ENCODE measurements around the gene PROCR. TPM values are rescaled to one million over a fixed set of nuclear protein-coding genes. Genes with fewer than 3 reads are reported as not detected.

Gene PROCR
- total and polyA plus RNA-seq, 4 donors, result 3.7 to 7.6 (median 6.0) TPM

Small RNA genes within 50 kb of the gene (small RNA-seq; reads per million reads assigned to genes)
- gene MT1P3 (not detected), gene RNA5SP483 (not detected)

Other genes with a start within 250 kb of the PROCR start
- gene GSS, start 216.3 kb upstream of the PROCR start, total RNA-seq, result 10 to 100 TPM; 20.8 to 38.8 TPM
- 10 to 100 TPM; 33.2 to 37.6 TPM for gene GSS, start 216.3 kb upstream of the PROCR start, polyA plus RNA-seq
- under 1 TPM; 0.25 to 0.33 TPM for gene MYH7B, start 216.2 kb upstream of the PROCR start, total RNA-seq
- under 1 TPM; 0.12 to 0.24 TPM for gene MYH7B, start 216.2 kb upstream of the PROCR start, polyA plus RNA-seq
- 10 to 100 TPM; 34.8 to 57.2 TPM for gene TRPC4AP, start 79.3 kb upstream of the PROCR start, total RNA-seq
- gene TRPC4AP, start 79.3 kb upstream of the PROCR start, polyA plus RNA-seq, result 10 to 100 TPM; 26.3 to 32.8 TPM
- 10 to 100 TPM; 15.5 to 32.5 TPM for gene EDEM2, start 24.7 kb upstream of the PROCR start, total RNA-seq
- 10 to 100 TPM; 22.2 to 22.3 TPM for gene EDEM2, start 24.7 kb upstream of the PROCR start, polyA plus RNA-seq
- gene MMP24, start 54.6 kb downstream of the PROCR start, total RNA-seq, result under 1 TPM; 0.09 to 0.75 TPM
- gene MMP24, start 54.6 kb downstream of the PROCR start, polyA plus RNA-seq, result under 1 TPM; 0.11 to 0.73 TPM
- 1 to 10 TPM; 5.2 to 5.4 TPM for gene MMP24OS, start 106.0 kb downstream of the PROCR start, total RNA-seq
- 10 to 100 TPM; 15.2 to 16.0 TPM for gene MMP24OS, start 106.0 kb downstream of the PROCR start, polyA plus RNA-seq
- 10 to 100 TPM; 60.8 to 71.3 TPM for gene EIF6, start 112.7 kb downstream of the PROCR start, total RNA-seq
- 100 to 1,000 TPM; 140 to 160 TPM for gene EIF6, start 112.7 kb downstream of the PROCR start, polyA plus RNA-seq
- gene FAM83C, start 120.4 kb downstream of the PROCR start, total RNA-seq, result under 1 TPM in 1 of 2 donors, not detected in 1; 0.05 TPM
- gene FAM83C, start 120.4 kb downstream of the PROCR start, polyA plus RNA-seq, result not detected
- 10 to 100 TPM; 13.7 to 21.3 TPM for gene UQCC1, start 239.9 kb downstream of the PROCR start, total RNA-seq
- gene UQCC1, start 239.9 kb downstream of the PROCR start, polyA plus RNA-seq, result 10 to 100 TPM; 20.8 to 21.3 TPM

Data from liver (tissue), 5 donors.